HK-2 (cell line): ENCODE results near the gene PIK3CD.
"Not testable (repeated sequence)": the region's sequence is repeated elsewhere in the genome, so short reads cannot be mapped to it uniquely, and the experiment has no call there.

ENCODE experiments used
- DNase-seq: peaks from one replicate; pipeline ENCODE4 v3.0.0-alpha.2; 2018; ENCODE audit not compliant: unreplicated experiment

The PIK3CD gene

GRCh38 chr1:9689011-9689706 is 37.6 kb downstream of the PIK3CD start:
- DNase-seq = peak; percentile 92

GRCh38 chr1:9689971-9690381 is 38.4 kb downstream of the PIK3CD start:
- DNase-seq = peak; percentile 55

- peak; percentile 24 for DNase-seq
Observed at GRCh38 chr1:9690440-9691107, 39.0 kb downstream of the PIK3CD start.

- DNase-seq = peak; percentile 57
Observed at GRCh38 chr1:9691108-9691445, 39.5 kb downstream of the PIK3CD start.

- DNase-seq = no peak
Observed at GRCh38 chr1:9691691-9692090, 40.2 kb downstream of the PIK3CD start.

- no peak for DNase-seq
Observed at GRCh38 chr1:9696793-9697192, 45.3 kb downstream of the PIK3CD start.

- DNase-seq = no peak
Observed at GRCh38 chr1:9699361-9699760, 47.8 kb downstream of the PIK3CD start.

GRCh38 chr1:9700340-9700739 is 48.8 kb downstream of the PIK3CD start:
- DNase-seq = peak; percentile 84

GRCh38 chr1:9701665-9702064 is 50.1 kb downstream of the PIK3CD start:
- no peak for DNase-seq

- no peak for DNase-seq
Observed at GRCh38 chr1:9703165-9703509, 51.6 kb downstream of the PIK3CD start.

- no peak for DNase-seq
Observed at GRCh38 chr1:9703681-9704080, 52.1 kb downstream of the PIK3CD start.

- no peak for DNase-seq
Observed at GRCh38 chr1:9705337-9706093, 54.0 kb downstream of the PIK3CD start.

GRCh38 chr1:9706178-9706577 is 54.6 kb downstream of the PIK3CD start:
- no peak for DNase-seq

GRCh38 chr1:9710037-9710436 is 58.5 kb downstream of the PIK3CD start:
- DNase-seq = no peak

GRCh38 chr1:9711466-9712020 is 60.0 kb downstream of the PIK3CD start:
- DNase-seq = no peak

- not testable (repeated sequence) for DNase-seq
Observed at GRCh38 chr1:9712767-9713166, 61.2 kb downstream of the PIK3CD start.

GRCh38 chr1:9714257-9714718 is 62.8 kb downstream of the PIK3CD start:
- DNase-seq = no peak

GRCh38 chr1:9715536-9716226 is 64.2 kb downstream of the PIK3CD start:
- DNase-seq = no peak

- no peak for DNase-seq
Observed at GRCh38 chr1:9716404-9717192, 65.1 kb downstream of the PIK3CD start.

- no peak for DNase-seq
Observed at GRCh38 chr1:9717193-9718005, 65.9 kb downstream of the PIK3CD start.
